ENCODE measurements around the gene TAF13. TPM values are rescaled to one million over a fixed set of nuclear protein-coding genes. Genes with fewer than 3 reads are reported as not detected.

TAF13 gene
- total RNA-seq, 1 donor from 2014 or later: 143 TPM

DNA sequence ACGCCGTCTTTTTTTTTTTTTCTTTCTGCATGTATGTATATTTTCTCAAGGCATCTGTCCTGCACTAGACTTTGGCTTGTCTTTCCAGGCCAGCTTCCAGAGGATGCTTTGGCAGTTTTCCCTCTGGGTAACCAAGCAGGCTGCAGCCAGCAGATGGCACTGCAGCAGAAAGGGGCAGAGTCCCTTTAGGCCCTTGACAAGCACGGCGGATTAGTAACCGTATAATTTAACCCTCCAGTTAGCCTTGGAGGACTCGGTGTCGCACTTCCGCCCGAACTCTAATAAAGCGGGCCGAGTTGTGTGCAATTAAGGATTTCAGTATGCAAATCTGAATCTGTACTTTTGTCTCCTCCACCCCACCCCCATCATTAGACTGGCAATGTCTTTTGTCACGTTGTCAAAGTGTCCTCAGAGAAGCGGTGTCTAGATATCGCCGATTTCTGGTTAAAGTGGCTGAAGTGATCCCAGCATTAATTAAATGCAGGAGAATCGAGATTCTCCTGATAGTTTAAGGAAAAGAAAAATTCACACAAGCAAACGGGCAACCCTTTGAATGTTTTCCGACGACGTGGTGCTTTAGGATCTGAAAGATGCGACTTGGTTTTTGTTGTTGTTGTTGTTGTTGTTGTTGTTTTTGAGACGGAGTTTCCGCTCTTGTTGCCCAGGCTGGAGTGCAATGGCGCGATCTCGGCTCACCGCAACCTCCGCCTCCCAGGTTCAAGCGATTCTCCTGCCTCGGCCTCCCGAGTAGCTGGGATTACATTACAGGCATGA lies 13.6 kb upstream of the TAF13 start:
- Histone ChIP-seq H3K4me1 (ENCODE audit: insufficient read depth, low read length) (peaks cover 24% of the 10 kb centered on the region), H3K9me3 (ENCODE audit: insufficient read depth, low read depth, low read length) (no peaks in the 10 kb centered on the region), H3K9ac (ENCODE audit: low read length) (peak overlapping the region; percentile 94), H3K79me2 (ENCODE audit: insufficient read depth, low read length) (peaks cover 37% of the 10 kb centered on the region), H3K36me3 (ENCODE audit: insufficient read depth, low read length) (peaks cover 4% of the 10 kb centered on the region), H3K4me3 (ENCODE audit: insufficient read depth, low read depth, low read length) (peak overlapping the region; percentile 29), H3K27ac (ENCODE audit: low read depth, low read length) (no peak overlapping the region), H2AFZ (ENCODE audit: low read depth, low read length) (peak overlapping the region; percentile 43), H3K27me3 (ENCODE audit: insufficient read depth, low read length) (no peaks in the 10 kb centered on the region), H4K20me1 (ENCODE audit: insufficient read depth, low read length) (no peaks in the 10 kb centered on the region), H3K4me2 (ENCODE audit: low read length) (peak overlapping the region; percentile 93)
- no peak for FAIRE-seq
- peak overlapping the region; percentile 93 for H3K4me3 Mint-ChIP-seq (ENCODE audit: unreplicated experiment)
- peak; percentile 70 for DNase-seq (ENCODE audit: low read depth)
- H3K9me3 Mint-ChIP-seq (ENCODE audit: unreplicated experiment): peaks cover 9% of the 10 kb centered on the region
- TF ChIP-seq, protein P1, sequence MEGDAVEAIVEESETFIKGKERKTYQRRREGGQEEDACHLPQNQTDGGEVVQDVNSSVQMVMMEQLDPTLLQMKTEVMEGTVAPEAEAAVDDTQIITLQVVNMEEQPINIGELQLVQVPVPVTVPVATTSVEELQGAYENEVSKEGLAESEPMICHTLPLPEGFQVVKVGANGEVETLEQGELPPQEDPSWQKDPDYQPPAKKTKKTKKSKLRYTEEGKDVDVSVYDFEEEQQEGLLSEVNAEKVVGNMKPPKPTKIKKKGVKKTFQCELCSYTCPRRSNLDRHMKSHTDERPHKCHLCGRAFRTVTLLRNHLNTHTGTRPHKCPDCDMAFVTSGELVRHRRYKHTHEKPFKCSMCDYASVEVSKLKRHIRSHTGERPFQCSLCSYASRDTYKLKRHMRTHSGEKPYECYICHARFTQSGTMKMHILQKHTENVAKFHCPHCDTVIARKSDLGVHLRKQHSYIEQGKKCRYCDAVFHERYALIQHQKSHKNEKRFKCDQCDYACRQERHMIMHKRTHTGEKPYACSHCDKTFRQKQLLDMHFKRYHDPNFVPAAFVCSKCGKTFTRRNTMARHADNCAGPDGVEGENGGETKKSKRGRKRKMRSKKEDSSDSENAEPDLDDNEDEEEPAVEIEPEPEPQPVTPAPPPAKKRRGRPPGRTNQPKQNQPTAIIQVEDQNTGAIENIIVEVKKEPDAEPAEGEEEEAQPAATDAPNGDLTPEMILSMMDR (IDR thresholded peaks at IDR 0.05; ENCODE audit: insufficient read depth, low read depth, low read length): peak; percentile 41
- no peak for TF ChIP-seq EZH2 (IDR thresholded peaks at IDR 0.05; ENCODE audit: insufficient read depth, low read length)
- peaks cover 14% of the 10 kb centered on the region for H3K4me1 Mint-ChIP-seq (ENCODE audit: low read depth, unreplicated experiment)
- no peaks in the 10 kb centered on the region for H3K27me3 Mint-ChIP-seq (ENCODE audit: low read depth, unreplicated experiment)
- peak overlapping the region; percentile 99 for H3K27ac Mint-ChIP-seq (ENCODE audit: unreplicated experiment)
- peaks cover 6% of the 10 kb centered on the region for H3K36me3 Mint-ChIP-seq (ENCODE audit: low read depth, unreplicated experiment)

DNA sequence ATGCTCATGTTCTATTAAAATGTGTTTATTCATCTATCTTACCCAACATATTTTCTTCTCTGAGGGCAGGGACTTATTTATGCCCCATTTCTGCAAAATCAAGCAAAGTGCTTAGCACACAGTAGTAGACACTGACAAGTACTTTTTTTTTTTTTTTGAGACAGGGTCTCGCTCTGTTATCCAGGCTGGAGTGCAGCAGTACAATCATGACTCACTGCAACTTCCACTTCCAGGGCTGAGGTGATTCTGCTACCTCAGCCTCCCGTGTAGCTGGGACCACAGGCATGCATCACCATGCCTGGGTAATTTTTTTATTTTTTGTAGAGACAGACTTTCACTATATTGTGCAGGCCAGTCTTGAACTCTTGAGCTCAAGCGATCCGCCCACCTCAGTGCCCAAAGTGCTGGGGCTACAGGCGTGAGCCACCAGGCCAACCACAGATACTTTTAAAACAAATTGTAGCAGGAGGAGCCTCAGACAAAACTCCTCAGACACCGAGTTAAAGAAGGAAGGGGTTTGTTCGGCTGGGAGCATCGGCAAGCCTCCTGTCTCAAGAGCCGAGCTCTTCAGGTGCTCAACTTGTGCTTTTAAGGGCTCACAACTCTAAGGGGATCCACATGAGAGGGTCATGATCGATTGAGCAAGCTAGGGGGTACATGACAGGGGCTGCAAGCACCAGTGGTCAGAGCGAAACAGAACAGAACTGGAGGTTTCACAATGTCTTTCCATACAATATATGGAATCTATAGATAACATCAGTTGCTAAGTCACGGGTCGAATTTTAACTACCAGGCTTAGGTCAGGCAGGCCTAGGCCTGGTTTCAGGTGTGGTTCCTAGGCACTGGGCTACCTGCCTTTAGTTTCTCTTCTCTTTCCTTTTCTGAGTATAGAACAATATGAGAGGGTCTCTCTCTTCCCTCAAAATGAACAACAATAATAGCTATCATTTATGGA lies 9.0 kb upstream of the TAF13 start:
- Histone ChIP-seq H2AFZ (ENCODE audit: low read depth, low read length) (no peak overlapping the region), H4K20me1 (ENCODE audit: insufficient read depth, low read length) (no peaks in the 10 kb centered on the region), H3K27ac (ENCODE audit: low read depth, low read length) (no peak overlapping the region), H3K36me3 (ENCODE audit: insufficient read depth, low read length) (no peaks in the 10 kb centered on the region), H3K27me3 (ENCODE audit: insufficient read depth, low read length) (no peaks in the 10 kb centered on the region), H3K4me3 (ENCODE audit: insufficient read depth, low read depth, low read length) (no peak overlapping the region), H3K9me3 (ENCODE audit: insufficient read depth, low read depth, low read length) (no peaks in the 10 kb centered on the region), H3K4me2 (ENCODE audit: low read length) (peak overlapping the region; percentile 34), H3K9ac (ENCODE audit: low read length) (no peak overlapping the region), H3K4me1 (ENCODE audit: insufficient read depth, low read length) (peaks cover 7% of the 10 kb centered on the region), H3K79me2 (ENCODE audit: insufficient read depth, low read length) (peaks cover 4% of the 10 kb centered on the region)
- H3K36me3 Mint-ChIP-seq (ENCODE audit: low read depth, unreplicated experiment): no peaks in the 10 kb centered on the region
- H3K27me3 Mint-ChIP-seq (ENCODE audit: low read depth, unreplicated experiment): no peaks in the 10 kb centered on the region
- peaks cover 10% of the 10 kb centered on the region for H3K4me1 Mint-ChIP-seq (ENCODE audit: low read depth, unreplicated experiment)
- no peak overlapping the region for H3K4me3 Mint-ChIP-seq (ENCODE audit: unreplicated experiment)
- FAIRE-seq (no peak), DNase-seq (ENCODE audit: low read depth) (peak; percentile 63)
- H3K27ac Mint-ChIP-seq (ENCODE audit: unreplicated experiment): peak overlapping the region; percentile 72
- TF ChIP-seq, protein P1 (IDR thresholded peaks at IDR 0.05; ENCODE audit: insufficient read depth, low read depth, low read length): no peak
- TF ChIP-seq EZH2 (IDR thresholded peaks at IDR 0.05; ENCODE audit: insufficient read depth, low read length): no peak
- H3K9me3 Mint-ChIP-seq (ENCODE audit: unreplicated experiment): peaks cover 6% of the 10 kb centered on the region
